HG03521 (cell line): ENCODE measurements around the gene PPP4C.
"Not testable (repeated sequence)": the region's sequence is repeated elsewhere in the genome, so short reads cannot be mapped to it uniquely, and the experiment has no call there.

Source experiments
- ATAC-seq: cut with Tn5 transposase; IDR thresholded peaks from one replicate; pipeline ENCODE4 v1.9.1; 2021; ENCODE audit warnings: mild to moderate bottlenecking, moderate library complexity; ENCODE audit not compliant: unreplicated experiment

Gene PPP4C

GRCh38 chr16:30075503-30076275 is at the start of gene PPP4C:
PPP4C (plus strand) TSS chr16:30075994; CDS start chr16:30076378, 384 bp downstream.
- peak; percentile 77 for ATAC-seq

GRCh38 chr16:30026449-30026848 is 49.3 kb upstream of the PPP4C start:
- no peak for ATAC-seq

GRCh38 chr16:30027588-30028437 is 48.0 kb upstream of the PPP4C start:
- no peak for ATAC-seq

GRCh38 chr16:30028438-30029076 is 47.2 kb upstream of the PPP4C start:
- ATAC-seq = no peak

- ATAC-seq = no peak
These were observed 45.6 kb upstream of the PPP4C start for GRCh38 chr16:30030011-30030685.

- ATAC-seq = no peak
These were observed 44.9 kb upstream of the PPP4C start, which contains the start of gene TLCD3B for GRCh38 chr16:30030841-30031413. TLCD3B (minus strand) TSS chr16:30031271; CDS start chr16:30030527, 744 bp downstream.

- no peak for ATAC-seq
These were observed 44.3 kb upstream of the PPP4C start for GRCh38 chr16:30031477-30031918.

GRCh38 chr16:30032083-30032819 is 43.5 kb upstream of the PPP4C start:
- no peak for ATAC-seq

GRCh38 chr16:30033270-30033669 is 42.5 kb upstream of the PPP4C start:
- no peak for ATAC-seq

GRCh38 chr16:30040221-30040620 is 35.6 kb upstream of the PPP4C start:
- no peak for ATAC-seq

GRCh38 chr16:30040690-30041089 is 35.1 kb upstream of the PPP4C start:
- ATAC-seq = not testable (repeated sequence)

GRCh38 chr16:30041841-30042240 is 34.0 kb upstream of the PPP4C start:
- no peak for ATAC-seq

- ATAC-seq = no peak
These were observed 29.6 kb upstream of the PPP4C start for GRCh38 chr16:30046178-30046577.

- ATAC-seq = no peak
These were observed 29.2 kb upstream of the PPP4C start for GRCh38 chr16:30046588-30046987.

GRCh38 chr16:30049871-30050270 is 25.9 kb upstream of the PPP4C start:
- no peak for ATAC-seq

GRCh38 chr16:30051518-30051917 is 24.3 kb upstream of the PPP4C start:
- ATAC-seq = no peak

GRCh38 chr16:30052671-30053372 is 23.0 kb upstream of the PPP4C start:
- ATAC-seq = peak; percentile 64

GRCh38 chr16:30053376-30054015 is 22.3 kb upstream of the PPP4C start:
- peak; percentile 11 for ATAC-seq

GRCh38 chr16:30054451-30054850 is 21.3 kb upstream of the PPP4C start:
- no peak for ATAC-seq
